ENCODE results near the gene SLITRK1.

Gene SLITRK1

DNA sequence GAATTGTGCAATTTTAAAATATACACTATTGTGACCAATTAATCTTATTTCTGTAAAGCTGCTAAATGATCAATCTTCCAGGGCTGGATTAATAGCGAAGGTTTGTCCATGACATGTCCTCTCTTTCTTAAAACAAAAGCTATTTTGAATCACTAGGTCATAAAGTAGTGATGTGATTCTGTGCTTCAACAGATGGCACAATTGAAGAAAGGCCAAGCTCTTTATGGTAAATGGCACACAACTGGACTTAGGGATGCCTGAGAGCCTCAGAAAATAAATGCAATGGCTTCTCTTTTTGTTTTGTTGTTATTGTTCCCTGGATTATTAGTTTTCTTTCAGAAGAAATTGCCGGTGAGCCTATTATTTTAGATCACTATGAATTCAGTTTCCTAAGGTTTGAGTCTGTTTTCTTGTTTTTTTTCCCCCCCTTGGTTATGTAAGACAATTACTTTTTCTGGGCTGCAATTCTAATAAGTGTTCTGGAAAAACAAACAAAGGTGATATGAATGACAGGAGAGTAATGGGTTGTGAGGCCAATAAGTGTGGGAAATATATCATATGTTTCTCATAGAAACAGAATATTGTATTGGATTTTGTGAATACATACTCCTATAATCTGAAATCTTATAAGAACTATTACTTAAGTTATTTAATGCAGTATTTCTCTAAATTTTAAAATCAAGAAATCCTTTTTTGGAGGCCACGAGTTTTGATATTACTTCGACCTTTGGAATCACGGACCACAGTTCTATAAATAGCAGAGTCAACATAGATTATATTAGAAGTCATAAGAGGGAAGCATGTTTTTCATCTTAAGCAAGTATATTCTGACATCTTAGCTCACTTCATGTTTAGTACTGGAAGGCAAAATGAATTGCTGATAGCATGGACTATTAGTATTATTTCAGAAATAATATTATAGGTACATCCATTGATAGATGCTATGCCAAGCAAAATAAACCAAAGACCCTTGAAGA lies 16.8 kb downstream of the SLITRK1 start:
- no peak for DNase-seq (ENCODE audit: low spot score)

DNA sequence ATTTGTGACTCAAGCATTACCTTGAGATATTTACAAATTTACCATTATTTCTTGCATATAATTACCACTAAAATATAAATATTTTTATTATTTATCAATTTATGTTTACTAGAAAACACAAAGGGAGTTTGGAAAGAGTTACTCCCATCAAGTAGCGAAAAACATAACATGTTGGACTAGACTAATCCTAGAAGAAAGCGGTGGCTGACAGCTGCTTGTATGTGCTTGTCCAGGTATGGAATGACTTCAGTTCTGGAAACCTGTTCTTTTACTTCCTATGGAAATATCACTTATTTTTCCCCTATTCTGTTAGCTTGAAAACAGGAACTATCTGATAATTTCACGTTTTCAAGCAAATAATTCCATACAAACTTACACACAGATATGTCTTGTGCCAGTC lies 28.5 kb downstream of the SLITRK1 start:
- DNase-seq (ENCODE audit: low spot score), result no peak

DNA sequence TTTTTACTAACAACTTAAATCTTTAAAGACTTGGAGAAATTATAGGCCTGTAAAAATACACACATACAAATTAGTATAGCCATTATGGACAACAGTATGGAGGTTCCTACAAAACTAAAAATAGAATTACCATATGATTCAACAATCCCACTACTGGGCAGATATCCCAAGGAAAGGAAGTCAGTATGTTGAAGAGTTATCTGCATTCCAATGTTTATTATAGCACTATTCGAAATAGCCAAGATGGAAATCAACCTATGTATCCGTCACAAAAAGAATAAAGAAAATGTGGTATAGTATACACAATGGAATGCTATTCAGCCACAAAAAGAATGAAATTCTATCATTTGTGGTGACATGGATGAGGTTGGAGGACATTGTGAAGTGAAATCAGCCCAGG lies 37.2 kb downstream of the SLITRK1 start:
- DNase-seq (ENCODE audit: low spot score), result no peak

DNA sequence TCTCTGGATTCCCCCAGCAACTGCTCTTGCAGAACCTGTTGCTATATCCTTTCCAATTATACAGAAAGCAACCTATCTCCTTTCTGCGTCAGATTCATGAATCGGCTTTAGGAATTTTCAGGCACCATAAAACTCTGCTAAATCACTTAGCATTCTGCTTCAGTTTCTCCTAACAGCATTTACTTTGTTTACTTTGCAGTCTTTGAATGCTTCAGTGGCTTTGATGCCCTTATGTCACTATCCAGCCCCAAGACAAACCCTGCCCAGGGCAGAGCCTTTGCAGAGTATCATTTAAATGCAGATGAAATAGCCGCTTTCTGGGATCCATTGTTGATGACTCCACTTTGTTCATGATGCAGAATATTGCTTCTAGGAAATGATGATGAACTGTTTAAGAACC lies 43.1 kb downstream of the SLITRK1 start:
- no peak for DNase-seq (ENCODE audit: low spot score)

DNA sequence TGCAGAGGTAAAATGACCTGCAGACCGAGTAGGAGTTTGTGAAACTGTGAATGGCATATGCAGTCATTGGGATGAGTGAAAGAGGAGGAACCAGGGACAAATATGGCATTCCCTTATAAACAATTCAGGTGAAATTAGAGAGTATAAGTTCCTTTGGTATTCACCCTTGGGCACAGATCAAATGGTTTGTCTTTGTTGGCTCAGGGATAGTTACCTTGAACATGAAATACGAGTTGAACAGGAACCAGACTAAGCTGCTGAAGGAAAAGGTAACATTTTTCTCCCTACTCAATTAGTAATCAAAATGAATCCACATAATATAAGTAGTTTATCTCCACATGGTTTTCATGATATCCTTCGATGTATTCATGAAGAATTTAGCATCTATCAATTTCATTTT lies 50.5 kb downstream of the SLITRK1 start:
- DNase-seq (ENCODE audit: low spot score), result no peak

DNA sequence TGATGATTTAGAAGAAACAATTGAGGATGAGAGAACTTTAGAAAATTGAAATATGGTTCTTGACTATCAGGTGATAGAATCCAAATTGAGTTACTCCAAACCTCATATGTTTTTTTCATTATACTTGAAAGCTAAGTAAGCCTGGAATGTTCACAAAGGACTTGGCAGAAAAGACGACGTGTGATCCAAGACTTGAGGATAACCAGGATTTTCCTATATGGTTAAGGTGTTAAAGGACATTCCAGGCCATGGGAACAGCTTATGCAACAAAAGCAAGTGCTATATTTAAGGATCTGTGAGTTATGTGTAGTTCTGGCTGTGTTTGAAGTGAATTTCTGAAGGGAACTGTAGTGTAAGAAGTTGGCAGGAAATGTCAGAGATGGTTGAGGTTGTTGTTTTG lies 52.5 kb downstream of the SLITRK1 start:
- no peak for DNase-seq (ENCODE audit: low spot score)

DNA sequence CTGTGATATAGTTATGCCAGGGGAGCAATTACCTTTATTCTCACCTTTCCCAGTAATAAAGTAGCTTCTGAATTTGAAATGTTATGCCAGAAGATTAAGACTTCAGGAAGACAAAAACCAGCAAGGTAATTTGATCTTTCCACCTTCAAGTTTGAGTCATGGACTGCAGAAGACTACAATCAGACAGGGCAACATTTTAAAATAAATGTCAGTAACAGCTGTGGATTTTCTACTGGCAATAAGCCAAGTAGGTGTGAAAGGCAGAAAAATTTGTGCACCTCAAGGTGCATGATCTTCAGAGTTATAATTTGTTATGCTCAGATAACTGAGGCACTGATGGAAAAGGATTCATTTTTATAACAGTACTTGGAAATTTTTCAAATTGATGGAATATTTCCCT lies 54.9 kb downstream of the SLITRK1 start:
- DNase-seq (ENCODE audit: low spot score), result no peak
